Right lobe of liver (tissue), 4 donors: ENCODE measurements around the gene IBSP.

Experiments used
- CTCF ChIP-seq, 4 donors: fragments of 200-600 bp in 3 of 4; fragments of 450-650 bp in 1 of 4; IDR thresholded peaks; one replicate each; pipeline versions ENCODE4 v1.5.1 to v1.8.0; 2016 to 2022; ENCODE audit warnings: antibody characterized with exemption in 4 of 4, mild to moderate bottlenecking in 2 of 4
- POLR2A ChIP-seq: fragments of 450-650 bp; IDR thresholded peaks from one replicate; pipeline ENCODE4 v1.6.1; 2017; ENCODE audit warnings: antibody characterized with exemption, mild to moderate bottlenecking
- donor health status: DM: no; HTN: no; CAD: no.
- donor health status: DM: no; HTN: no; CAD: no.
- donor health status: DM: no; HTN: yes; CAD: no.

DNA sequence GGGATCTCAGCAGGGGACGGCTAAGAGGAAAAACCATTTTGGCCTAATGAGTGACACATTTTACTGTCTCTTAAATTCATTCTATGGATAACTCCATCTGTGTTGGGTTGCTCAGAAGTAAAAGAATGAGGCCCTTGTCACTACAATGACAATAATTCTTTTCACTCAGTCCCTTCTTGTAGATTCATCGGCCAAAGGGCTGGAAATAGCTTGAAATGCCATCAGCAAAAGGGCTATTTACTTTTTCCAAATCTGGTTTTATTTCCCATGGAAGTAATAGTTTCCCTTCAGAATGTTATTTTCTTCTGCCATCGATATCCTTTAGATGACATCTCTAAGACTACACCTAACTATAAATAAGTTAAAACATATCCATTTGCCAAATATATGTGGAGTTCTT is 40.8 kb downstream of the IBSP start:
- no peak for TF ChIP-seq CTCF (IDR thresholded peaks at IDR 0.05)
- no peak for TF ChIP-seq POLR2A
